Measurements from ENCODE around the gene OLFML1. TPM values are rescaled to one million over a fixed set of nuclear protein-coding genes. Genes with fewer than 3 reads are reported as not detected.

OLFML1 gene
- total RNA-seq, 4 donors from 2014 or later: 1.2 to 5.3 (median 2.2) TPM

DNA sequence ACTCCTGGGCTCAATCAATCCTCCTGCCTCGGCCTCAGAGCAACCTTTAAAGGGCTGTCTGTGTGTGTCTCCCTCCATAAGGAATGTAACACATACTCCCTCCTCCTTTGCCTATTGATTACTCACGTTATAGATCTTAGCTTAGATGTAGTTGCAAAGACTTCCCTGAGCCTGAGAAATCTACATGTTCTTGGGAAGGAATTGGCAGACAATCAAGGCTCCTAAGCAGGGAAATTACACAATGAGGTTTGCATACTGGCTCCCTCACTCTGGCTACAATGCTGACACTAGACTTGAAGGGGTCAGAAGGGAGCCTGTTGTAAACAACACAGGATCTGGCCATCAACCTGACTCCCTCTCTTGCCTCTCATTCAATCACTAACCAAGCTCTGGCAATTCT, 5.2 kb upstream of the OLFML1 start:
- Histone ChIP-seq H3K36me3 (no peaks in the 10 kb centered on the region), H3K9me3 (no peaks in the 10 kb centered on the region), H3K27me3 (no peaks in the 10 kb centered on the region), H3K4me1 (peaks cover 6% of the 10 kb centered on the region), H3K4me3 (no peak overlapping the region), H3K27ac (no peak overlapping the region)
- TF ChIP-seq POLR2A (IDR thresholded peaks at IDR 0.05): no peak
- TF ChIP-seq POLR2AphosphoS5 (IDR thresholded peaks at IDR 0.05): no peak
- TF ChIP-seq, protein P1, sequence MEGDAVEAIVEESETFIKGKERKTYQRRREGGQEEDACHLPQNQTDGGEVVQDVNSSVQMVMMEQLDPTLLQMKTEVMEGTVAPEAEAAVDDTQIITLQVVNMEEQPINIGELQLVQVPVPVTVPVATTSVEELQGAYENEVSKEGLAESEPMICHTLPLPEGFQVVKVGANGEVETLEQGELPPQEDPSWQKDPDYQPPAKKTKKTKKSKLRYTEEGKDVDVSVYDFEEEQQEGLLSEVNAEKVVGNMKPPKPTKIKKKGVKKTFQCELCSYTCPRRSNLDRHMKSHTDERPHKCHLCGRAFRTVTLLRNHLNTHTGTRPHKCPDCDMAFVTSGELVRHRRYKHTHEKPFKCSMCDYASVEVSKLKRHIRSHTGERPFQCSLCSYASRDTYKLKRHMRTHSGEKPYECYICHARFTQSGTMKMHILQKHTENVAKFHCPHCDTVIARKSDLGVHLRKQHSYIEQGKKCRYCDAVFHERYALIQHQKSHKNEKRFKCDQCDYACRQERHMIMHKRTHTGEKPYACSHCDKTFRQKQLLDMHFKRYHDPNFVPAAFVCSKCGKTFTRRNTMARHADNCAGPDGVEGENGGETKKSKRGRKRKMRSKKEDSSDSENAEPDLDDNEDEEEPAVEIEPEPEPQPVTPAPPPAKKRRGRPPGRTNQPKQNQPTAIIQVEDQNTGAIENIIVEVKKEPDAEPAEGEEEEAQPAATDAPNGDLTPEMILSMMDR (IDR thresholded peaks at IDR 0.05): no peak
- TF ChIP-seq EP300 (IDR thresholded peaks at IDR 0.05): no peak
- 62% methylated on average over 2 of the region's 2 CpGs for WGBS
- DNase-seq (ENCODE audit: low spot score in 2 of 2): no peak

DNA sequence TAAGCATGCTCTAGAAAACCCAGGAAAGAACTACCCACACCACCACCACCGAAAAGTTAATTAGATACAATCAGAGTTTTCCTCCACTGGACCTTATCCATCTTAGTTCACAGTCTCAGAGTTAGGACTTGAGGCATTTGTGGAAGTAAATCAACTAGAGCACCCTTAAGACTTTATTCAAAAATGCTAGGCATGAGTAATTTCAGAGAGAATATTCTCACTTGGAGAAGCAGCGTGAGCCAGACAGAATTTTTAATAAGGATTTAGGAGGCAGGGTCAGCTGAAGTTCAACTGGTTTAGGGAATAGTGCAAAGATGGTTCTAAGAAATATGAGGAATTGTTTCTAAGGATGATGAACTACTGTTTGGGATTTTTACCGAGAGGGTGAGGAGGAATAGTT, 1.2 kb upstream of the OLFML1 start:
- Histone ChIP-seq H3K27ac (no peak overlapping the region), H3K4me3 (no peak overlapping the region), H3K4me1 (peaks cover 6% of the 10 kb centered on the region), H3K27me3 (no peaks in the 10 kb centered on the region), H3K9me3 (no peaks in the 10 kb centered on the region), H3K36me3 (no peaks in the 10 kb centered on the region)
- TF ChIP-seq EP300 (IDR thresholded peaks at IDR 0.05) (no peak), POLR2A (IDR thresholded peaks at IDR 0.05) (no peak), POLR2AphosphoS5 (IDR thresholded peaks at IDR 0.05) (no peak)
- TF ChIP-seq, protein P1 (IDR thresholded peaks at IDR 0.05): no peak
- DNase-seq (ENCODE audit: low spot score in 2 of 2): no peak
- 71% methylated on average over 3 of the region's 3 CpGs for WGBS

DNA sequence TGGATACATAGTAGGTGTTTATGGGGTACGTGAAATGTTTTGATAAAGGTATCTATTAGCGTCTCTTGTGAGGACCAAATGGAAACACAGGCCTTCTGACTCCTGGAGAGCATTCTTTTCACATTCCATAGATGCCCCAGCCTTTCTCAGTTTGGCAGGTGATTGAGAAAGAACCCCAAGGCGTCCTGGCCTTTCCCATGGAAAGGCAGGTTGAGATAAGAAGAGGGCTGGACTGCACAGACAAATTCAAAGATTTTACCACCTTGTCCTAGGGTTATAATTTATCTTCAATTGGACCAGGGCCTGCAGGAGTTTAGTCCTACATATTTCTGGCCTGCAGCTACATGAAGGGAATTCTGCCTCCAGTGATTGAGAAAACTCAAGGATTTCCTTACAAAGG, 661 bp upstream of the OLFML1 start:
- H3K27me3 ChIP-seq: no peaks in the 10 kb centered on the region
- DNase-seq (ENCODE audit: low spot score in 2 of 2): no peak
- WGBS: 77% methylated on average over 3 of the region's 3 CpGs
- no peaks in the 10 kb centered on the region for H3K9me3 ChIP-seq
- H3K4me3 ChIP-seq: no peak overlapping the region
- H3K36me3 ChIP-seq: no peaks in the 10 kb centered on the region
- H3K27ac ChIP-seq: peak overlapping the region; percentile 41
- H3K4me1 ChIP-seq: peaks cover 8% of the 10 kb centered on the region
- no peak for TF ChIP-seq POLR2A (IDR thresholded peaks at IDR 0.05)
- TF ChIP-seq POLR2AphosphoS5 (IDR thresholded peaks at IDR 0.05): no peak

DNA sequence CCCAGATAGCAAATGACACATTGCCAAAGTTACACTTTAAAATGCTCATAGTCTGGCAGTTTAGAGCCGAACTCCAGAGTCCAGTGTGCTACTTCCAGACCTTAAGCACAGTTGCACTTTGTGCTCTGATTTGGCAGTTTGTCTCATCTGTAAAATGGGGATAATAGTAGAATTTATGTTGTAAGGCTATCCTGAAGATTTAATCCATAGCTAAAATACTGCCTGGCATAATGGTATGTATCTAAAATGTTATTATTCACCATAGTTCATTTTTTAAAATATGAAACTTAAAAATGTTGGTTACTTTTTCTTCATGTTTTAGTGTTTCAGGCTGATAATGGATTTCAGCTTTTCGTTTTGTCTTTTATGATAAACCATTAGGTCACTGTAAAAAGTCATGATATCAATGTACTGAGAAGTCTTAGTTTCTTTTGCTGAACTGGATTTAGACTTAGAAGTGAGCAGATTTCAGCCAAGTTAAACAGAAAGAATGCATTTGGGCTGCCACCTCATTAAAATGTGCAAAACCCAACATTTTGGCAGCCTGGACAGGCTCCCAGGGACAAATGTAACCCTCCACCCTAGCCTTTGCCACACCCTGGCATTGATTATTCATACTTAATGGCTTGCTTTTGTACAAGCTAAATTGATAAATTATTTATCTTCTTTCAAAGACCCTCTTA, 933 bp downstream of the OLFML1 start:
- Histone ChIP-seq H3K9me3 (no peaks in the 10 kb centered on the region), H3K4me1 (peaks cover 3% of the 10 kb centered on the region), H3K27ac (peak overlapping the region; percentile 41), H3K4me3 (peak overlapping the region; percentile 39), H3K36me3 (no peaks in the 10 kb centered on the region), H3K27me3 (no peaks in the 10 kb centered on the region)
- TF ChIP-seq POLR2A (IDR thresholded peaks at IDR 0.05) (no peak), POLR2AphosphoS5 (IDR thresholded peaks at IDR 0.05) (no peak), EP300 (IDR thresholded peaks at IDR 0.05) (no peak)
- TF ChIP-seq, protein P1 (IDR thresholded peaks at IDR 0.05): no peak
- no peak for DNase-seq (ENCODE audit: low spot score in 2 of 2)
- 51% methylated on average over 2 of the region's 2 CpGs for WGBS

DNA sequence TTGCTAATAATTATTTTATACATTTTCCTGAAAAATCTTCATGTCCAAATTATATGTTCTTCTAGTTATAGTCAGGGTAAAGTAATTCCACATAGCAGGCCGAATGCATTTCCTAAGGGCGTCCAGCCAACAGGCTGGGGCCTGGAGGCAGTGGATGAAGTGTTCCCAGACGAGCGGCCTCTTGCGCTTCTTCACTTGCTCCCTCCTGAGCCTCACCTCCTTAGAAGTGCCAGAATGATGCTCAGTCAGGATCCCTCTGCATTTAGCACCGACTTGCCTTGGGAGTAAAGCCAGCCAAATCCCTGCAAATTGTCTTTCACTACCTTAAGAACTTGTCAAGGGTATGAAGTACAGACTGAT, 1.5 kb downstream of the OLFML1 start:
- TF ChIP-seq, protein P1 (IDR thresholded peaks at IDR 0.05): no peak
- TF ChIP-seq EP300 (IDR thresholded peaks at IDR 0.05) (no peak), POLR2AphosphoS5 (IDR thresholded peaks at IDR 0.05) (no peak), POLR2A (IDR thresholded peaks at IDR 0.05) (no peak)
- no peaks in the 10 kb centered on the region for H3K36me3 ChIP-seq
- WGBS: 44% methylated on average over 6 of the region's 6 CpGs
- peaks cover 3% of the 10 kb centered on the region for H3K4me1 ChIP-seq
- DNase-seq (ENCODE audit: low spot score in 2 of 2): no peak
- no peak overlapping the region for H3K27ac ChIP-seq
- H3K9me3 ChIP-seq: no peaks in the 10 kb centered on the region
- H3K4me3 ChIP-seq: peak overlapping the region; percentile 10
- no peaks in the 10 kb centered on the region for H3K27me3 ChIP-seq

DNA sequence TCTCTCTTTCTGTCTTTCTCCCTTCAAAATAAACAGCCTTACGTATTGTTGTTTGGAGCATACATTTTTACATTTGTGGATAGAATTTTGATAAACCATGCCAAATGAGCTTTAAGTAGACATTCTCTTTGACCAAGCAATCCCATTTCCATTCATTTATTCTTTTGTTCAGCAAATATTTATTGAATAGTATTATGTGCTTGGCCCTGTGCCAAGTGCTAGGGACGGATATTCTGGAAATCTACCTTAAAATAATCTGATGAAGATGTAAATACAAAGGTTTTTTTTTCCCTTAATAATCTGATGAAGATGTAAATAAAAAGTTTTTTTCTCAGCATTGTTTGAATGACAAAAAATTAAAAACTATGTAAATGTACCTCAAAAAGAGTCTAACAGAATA, 2.1 kb downstream of the OLFML1 start:
- WGBS: 43% methylated on average over 2 of the region's 2 CpGs
- DNase-seq (ENCODE audit: low spot score in 2 of 2): no peak
- no peak overlapping the region for H3K4me3 ChIP-seq
- TF ChIP-seq POLR2AphosphoS5 (IDR thresholded peaks at IDR 0.05) (no peak), POLR2A (IDR thresholded peaks at IDR 0.05) (no peak), EP300 (IDR thresholded peaks at IDR 0.05) (no peak)
- TF ChIP-seq, protein P1 (IDR thresholded peaks at IDR 0.05): no peak
- H3K9me3 ChIP-seq: no peaks in the 10 kb centered on the region
- H3K27ac ChIP-seq: no peak overlapping the region
- H3K36me3 ChIP-seq: no peaks in the 10 kb centered on the region
- H3K27me3 ChIP-seq: no peaks in the 10 kb centered on the region
- peaks cover 5% of the 10 kb centered on the region for H3K4me1 ChIP-seq

Measured in suprapubic skin (tissue), 4 donors.